NCI-H187 (cell line): ENCODE measurements around the gene LGALSL.
A peak's percentile ranks its signal among the peaks of the same experiment; 100 is the strongest.

Source experiments
- DNase-seq, 2 experiments: peaks; one replicate each; lab custom pipeline; 2025; lab: John Stamatoyannopoulos, UW

LGALSL gene

GRCh38 chr2:64453770-64454385 is at the start of gene LGALSL:
Gene LGALSL (plus strand): TSS chr2:64454162. CDS start chr2:64454546, 384 bp downstream.
- DNase-seq = no peak

- no peak for DNase-seq
Observed at GRCh38 chr2:64404743-64405142, 49.2 kb upstream of the LGALSL start.

DNA sequence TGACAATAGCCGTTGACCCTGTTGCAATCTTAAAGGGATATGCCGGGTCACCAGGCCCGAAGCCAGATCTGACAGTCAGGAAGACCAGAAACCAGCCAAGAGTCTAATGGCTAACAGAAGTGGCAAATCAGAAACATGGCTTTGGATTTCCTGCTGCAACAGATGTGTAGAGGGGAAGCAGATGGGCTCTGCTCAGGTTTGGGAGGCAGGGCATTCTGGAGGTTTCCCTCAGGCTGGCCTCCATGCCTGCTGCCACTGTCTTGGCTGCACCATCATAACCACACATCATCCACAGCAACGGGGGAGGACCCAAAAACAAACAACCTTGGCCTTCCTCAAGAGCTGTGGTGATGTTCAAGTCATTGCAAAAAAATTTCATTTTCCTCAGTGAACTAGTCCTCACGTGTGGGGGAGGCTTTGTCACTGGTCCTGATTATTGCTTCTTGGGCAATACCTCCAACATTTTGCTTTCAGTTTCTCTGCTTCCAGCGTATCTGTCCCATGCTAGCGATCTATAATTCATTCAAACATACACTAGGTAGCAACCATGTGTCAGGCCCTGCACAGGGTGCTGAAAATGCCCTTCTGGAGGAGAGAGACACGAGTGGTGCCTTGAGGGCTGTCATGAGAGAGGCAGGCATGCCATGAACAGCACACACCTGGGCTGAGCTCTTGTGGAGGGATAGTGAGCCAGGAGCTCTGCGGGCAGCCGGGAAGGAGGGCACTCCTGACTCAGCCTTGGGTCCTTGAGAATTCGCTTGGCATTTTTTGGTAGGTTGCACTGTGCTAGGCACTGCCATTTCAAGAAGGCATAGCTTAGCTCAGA is 48.2 kb upstream of the LGALSL start:
- DNase-seq = no peak

DNA sequence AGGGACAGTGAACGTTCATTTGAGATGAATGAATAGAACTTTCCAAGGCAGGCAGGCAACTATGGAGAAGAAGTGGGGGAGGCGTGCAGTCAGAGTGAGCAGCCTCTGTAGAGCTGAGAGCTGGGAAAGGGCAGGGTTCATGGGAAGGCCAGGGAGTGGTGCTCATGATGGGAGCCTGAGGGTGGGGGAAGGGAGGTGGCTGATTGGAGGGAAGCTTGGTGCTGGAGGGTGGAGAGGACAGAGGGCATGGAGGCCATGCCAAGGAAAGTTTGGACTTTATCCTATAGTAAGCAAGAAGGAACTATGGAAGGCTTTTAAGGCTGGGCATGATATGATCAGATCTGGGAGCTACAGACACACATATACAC is 47.6 kb upstream of the LGALSL start:
- DNase-seq = no peak

- no peak for DNase-seq
Observed at GRCh38 chr2:64408031-64408430, 45.9 kb upstream of the LGALSL start.

DNA sequence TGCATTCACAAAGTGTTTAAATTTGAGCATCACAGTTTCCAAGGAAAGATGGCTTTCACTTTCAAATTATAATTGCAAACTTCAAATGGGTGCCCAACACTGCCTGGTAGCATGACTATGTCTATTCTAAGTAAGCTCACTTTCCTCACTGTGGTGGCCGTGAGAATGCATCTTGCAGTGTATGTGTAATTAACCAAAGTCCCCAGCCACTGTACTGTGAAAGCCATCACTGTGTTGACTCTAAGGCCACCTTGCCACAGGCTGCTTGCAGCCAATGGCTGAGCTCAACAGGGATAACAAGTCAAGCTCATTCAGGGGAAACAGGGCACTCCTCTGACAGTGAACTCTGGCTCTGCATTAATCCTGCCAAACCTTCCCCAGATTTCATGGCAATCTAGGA is 43.3 kb upstream of the LGALSL start:
- DNase-seq = no peak

- no peak for DNase-seq
Observed at GRCh38 chr2:64412671-64413070, 41.3 kb upstream of the LGALSL start.

GRCh38 chr2:64414736-64415435 is 39.1 kb upstream of the LGALSL start:
- DNase-seq = no peak

DNA sequence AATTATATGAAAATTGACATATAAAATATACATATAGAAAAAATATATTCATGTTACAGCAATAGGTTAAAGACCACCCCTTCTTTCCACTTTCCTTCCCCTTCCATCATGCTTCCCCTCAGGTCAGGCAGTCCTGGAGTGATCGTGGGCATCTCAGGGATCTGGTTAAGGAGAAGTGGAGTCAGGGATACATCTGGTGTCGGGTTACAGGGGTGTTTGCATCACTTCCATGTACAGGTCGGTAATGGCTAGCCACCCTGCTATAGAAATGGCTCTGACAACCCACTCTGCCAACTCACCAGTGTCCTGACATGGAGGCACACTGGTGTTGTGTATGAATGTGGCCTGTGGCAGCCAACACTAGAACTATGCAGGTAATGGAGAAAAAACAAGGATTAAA is 36.3 kb upstream of the LGALSL start:
- no peak for DNase-seq

GRCh38 chr2:64419596-64420165 is 34.3 kb upstream of the LGALSL start:
- no peak for DNase-seq

- DNase-seq = no peak
Observed at GRCh38 chr2:64420677-64421076, 33.3 kb upstream of the LGALSL start.

DNA sequence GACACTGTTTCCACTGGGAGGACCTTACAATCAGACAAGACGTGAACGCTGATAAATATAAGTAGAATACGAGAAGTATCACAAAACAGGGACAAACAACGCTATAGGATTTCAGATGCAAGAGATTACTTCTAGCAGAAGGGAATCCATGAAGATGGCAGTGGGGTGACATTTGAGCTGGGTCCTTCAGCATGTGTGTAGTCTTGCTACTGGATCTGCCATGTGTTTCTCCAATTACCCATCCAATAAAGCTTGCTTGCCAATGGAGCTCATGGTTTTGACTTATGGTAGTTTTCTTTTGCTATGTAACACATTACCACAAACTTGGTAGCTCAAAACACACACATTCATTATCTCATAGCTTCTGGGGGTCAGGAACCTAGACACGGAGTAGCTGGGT is 32.8 kb upstream of the LGALSL start:
- DNase-seq = no peak

DNA sequence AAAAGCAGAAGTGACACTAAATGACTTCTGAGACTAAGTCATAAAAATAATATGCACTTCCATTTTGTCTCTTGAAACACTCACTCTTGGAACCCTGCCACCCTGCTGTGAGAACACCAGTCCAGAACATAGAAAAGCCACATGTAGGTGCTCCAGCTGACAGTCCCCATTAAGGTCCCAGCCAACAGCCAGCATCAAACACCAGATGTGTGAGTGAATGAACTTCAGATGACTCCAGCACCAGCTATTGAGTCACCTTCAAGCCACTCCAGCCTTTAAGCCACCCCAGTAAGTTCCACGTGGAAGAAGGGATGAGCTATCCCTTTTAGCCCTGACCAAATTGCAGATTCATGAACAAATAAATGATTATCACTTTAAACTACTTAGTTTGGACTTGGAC is 31.5 kb upstream of the LGALSL start:
- no peak for DNase-seq

GRCh38 chr2:64423303-64423702 is 30.7 kb upstream of the LGALSL start:
- no peak for DNase-seq

DNA sequence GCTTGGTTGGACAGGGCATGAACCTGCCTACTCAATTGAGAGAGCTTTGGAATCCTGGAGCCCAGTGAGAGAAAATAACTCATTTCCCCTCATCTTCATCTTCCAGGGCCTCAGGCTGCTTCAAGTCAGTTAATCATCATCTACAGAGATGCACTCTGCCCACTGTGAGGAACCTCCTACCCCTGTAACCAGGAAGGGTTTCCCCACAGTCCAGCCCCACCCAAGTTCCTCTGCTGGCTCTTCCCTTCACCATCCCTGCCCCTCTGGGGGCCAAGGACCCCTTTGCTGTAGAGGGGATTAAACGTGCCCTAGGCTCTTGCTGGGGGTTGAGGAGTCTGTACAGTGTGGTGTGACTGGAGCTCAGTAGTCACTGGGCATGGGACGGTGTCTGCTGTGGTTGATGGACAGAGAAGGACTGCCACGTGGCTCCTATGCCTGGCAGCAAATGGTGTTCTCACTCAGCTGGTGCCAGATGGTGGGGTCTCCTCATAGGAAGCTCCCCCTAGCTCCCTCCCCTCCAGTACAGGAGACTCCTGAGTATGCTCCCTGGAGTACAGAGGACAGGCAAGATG is 29.5 kb upstream of the LGALSL start:
- DNase-seq = no peak

DNA sequence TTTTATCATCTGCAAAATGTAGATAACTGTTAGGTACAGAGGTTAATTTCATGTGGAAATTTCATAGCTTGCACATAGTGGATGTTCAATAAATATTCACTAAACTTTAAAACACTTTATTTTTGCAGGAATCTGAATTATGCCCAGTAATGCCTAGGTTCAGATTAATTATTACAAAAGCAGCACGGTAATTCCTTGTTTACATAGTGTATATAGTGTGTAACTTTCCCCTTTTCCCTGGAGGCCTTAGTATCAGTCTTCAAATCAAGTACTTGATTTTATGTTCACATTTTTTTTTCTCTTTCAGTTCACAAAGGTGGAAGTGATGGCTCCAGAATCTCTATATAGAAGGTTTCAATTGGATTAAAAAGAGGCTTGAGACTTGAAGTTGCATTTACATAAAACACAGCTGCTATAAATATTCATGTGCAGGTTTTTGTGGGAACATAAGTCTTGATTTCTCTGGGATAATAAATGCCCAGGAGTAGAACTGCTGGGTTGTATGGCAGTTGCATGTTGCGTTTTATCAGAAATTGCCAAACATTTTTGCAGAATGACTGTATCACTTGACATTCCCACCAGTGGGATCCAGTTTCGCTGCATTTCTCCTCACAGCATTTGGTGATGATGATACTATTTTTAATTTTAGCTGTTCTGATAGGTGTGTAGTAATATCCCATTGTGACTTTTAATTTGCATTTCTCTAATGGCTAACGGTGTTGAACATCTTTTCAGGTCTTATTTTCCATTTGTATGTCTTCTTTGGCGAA is 27.6 kb upstream of the LGALSL start:
- no peak for DNase-seq

DNA sequence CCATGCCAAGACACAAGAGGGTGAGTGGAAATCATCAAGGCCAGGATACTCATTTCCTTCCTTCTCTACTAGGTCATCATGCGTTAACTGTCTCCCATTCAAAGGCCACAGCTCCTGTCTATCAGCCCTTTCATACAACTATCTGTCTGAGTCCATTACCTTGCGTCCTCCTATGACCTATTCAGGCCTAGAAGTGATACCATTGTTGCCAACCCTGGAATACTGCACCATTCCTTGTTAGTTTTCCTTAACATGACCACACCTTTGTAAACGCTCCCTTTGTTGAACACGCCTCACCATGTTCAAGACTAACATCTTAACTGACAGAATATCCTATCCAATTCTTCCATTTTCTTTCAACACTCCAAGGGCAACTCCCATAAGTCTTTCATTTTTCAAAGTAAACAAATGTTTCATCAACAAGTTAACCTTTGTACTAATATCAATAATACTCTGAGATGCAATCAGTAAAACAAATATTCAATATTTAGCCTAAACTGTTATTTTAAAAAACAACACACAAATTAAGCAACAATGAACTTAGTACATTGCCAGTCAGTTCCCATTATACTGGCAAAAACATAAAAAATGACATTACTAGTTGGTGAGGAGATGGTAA is 19.8 kb upstream of the LGALSL start:
- no peak for DNase-seq

DNA sequence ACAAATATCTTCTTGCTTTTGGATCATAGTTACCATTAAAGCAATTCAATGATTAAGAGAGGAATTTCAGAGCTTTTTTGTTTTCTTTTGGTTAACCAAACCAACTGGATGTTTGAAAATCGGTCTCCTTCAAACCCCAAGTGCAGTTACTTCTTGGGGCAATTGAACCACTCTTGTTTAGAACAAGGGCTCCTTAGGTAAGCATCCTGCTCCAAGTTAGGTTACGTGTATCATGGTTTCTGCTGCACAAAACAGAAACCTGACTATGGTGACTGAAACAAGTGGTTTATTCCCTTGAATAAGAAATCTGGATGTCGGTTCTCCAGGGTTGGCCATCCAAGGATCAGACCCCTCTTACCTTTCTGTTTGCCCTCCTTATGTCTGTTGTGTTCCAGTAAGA is 16.1 kb upstream of the LGALSL start:
- no peak for DNase-seq

DNA sequence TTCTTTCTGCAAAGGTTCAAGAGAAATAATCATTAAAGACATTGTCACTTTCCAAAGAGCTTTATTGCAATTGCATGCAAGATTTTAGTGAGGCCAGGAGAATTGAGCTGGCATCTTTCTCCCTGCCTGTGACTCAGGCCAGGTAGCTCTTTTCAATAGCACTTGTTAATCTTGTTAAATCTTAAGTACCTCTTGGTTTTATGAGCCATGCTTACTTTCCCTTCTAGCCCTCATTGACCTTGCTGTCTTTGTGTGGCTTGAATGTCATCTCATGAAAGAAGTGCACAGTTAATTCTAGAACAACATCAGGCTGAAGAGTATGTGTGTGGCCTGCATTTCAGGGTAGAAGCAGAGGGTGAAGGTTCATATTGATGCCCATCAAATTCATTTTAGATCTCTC is 14.8 kb upstream of the LGALSL start:
- DNase-seq = peak; percentile 63 to 70

DNA sequence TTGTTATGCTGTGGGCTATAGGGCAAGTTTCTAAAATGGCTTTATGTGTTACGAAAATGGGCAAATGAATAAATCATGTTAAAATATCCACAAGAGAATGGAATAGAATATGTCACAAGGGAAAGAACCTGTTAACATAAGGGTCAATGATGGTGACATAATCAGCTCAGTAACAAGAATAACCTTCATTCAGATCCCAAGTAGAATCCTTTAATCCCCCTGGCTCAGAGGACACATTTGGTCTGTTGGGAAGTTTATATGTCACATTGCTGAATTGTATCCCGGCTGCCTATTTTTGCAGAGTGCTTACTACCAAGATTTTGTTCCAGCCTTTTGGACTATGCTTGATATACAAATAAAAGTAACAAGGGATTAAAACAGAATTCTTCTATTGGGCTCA is 13.1 kb upstream of the LGALSL start:
- no peak for DNase-seq

DNA sequence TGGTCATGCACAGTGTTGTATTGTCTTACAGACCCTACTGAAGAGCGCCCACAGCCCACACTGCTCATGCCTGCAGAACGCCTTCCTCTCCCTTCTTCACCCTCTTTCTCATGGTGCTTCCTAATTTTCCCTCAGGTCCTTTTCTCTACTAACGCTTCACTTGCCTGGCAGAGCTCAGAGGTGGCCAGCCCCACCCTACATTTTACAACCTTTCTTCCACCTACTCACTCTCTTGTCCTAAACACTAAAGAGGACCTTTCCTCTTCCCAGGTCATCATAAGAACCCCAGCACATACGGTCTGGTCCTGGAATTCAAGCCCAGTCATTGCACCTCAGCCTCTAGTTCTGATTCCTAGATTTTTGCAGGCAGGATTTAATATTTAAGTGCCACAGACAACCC is 11.7 kb upstream of the LGALSL start:
- DNase-seq = no peak
